Right ventricle myocardium superior (tissue), 1 donor: ENCODE measurements around the gene EYS. TPM values are rescaled to one million over a fixed set of nuclear protein-coding genes. Genes with fewer than 3 reads are reported as not detected.

ENCODE experiments used
- ATAC-seq: fragments of 200-7000 bp; cut with Tn5 transposase; one replicate; pipeline ENCODE4 v1.9.1; 2020; ENCODE audit warnings: mild to moderate bottlenecking; ENCODE audit not compliant: poor library complexity
- DNase-seq: peaks from one replicate; pipeline ENCODE4 v3.0.0-alpha.2; 2020
- intact Hi-C: fragments of 100-400 bp; cut with DNase I; formaldehyde crosslinking; loops from one replicate; pipeline ENCODE4 v1.11.2; 2022
- total RNA-seq: library from RNA; stranded (reverse); fragmentation: NEBNext Ultra II Directional; extraction: Animal tissue kit (Norgen Biotek cat#: 25700); gene quantifications from one replicate; pipeline ENCODE4 v1.2.1, GENCODE V29; 2021
- donor health status: DM: no; HTN: yes; CAD: no; lungs with severe emphysema.

EYS gene
- total RNA-seq, 1 donor from 2014 or later: not detected

GRCh38 chr6:64664480-64664879 is 1042.5 kb downstream of the EYS start:
- intact Hi-C loops: no loop called here
- no peak for ATAC-seq
- no peak for DNase-seq

- no peak for DNase-seq
- ATAC-seq: no peak
- intact Hi-C loops: no loop called here
Measured at GRCh38 chr6:64644024-64644423, 1063.0 kb downstream of the EYS start.

GRCh38 chr6:64630901-64631300 is 1076.1 kb downstream of the EYS start:
- ATAC-seq (no peak), DNase-seq (no peak)
- intact Hi-C loops: no loop called here

GRCh38 chr6:64622944-64623343 is 1084.1 kb downstream of the EYS start:
- intact Hi-C loops: no loop called here
- DNase-seq (no peak), ATAC-seq (no peak)

- no peak for ATAC-seq
- intact Hi-C loops: no loop called here
Measured at GRCh38 chr6:64602993-64603392, 1104.0 kb downstream of the EYS start.

GRCh38 chr6:64591676-64592036 is 1115.4 kb downstream of the EYS start:
- peak; percentile 87 for ATAC-seq
- intact Hi-C loops: no loop called here
- no peak for DNase-seq

More at GRCh38 chr6:64602993-64603392, 1104.0 kb downstream of the EYS start:
- no peak for DNase-seq

- ATAC-seq (peak; percentile 85), DNase-seq (no peak)
- intact Hi-C loops: no loop called here
Measured at GRCh38 chr6:64590965-64591675, 1115.9 kb downstream of the EYS start.

GRCh38 chr6:64589961-64590360 is 1117.1 kb downstream of the EYS start:
- no peak for DNase-seq
- intact Hi-C loops: no loop called here
- ATAC-seq: no peak

GRCh38 chr6:64580346-64580745 is 1126.7 kb downstream of the EYS start:
- intact Hi-C loops: no loop called here
- ATAC-seq: no peak

GRCh38 chr6:64553249-64553786 is 1153.7 kb downstream of the EYS start:
- DNase-seq: no peak
- intact Hi-C loops: no loop called here
- no peak for ATAC-seq

More at GRCh38 chr6:64580346-64580745, 1126.7 kb downstream of the EYS start:
- no peak for DNase-seq

GRCh38 chr6:64547594-64548268 is 1159.3 kb downstream of the EYS start:
- intact Hi-C loops: no loop called here
- DNase-seq: no peak
- ATAC-seq: no peak

- intact Hi-C loops: no loop called here
- ATAC-seq: no peak
- DNase-seq: no peak
Measured at GRCh38 chr6:64539917-64540316, 1167.1 kb downstream of the EYS start.

- intact Hi-C loops: no loop called here
- no peak for DNase-seq
- no peak for ATAC-seq
Measured at GRCh38 chr6:64538722-64539121, 1168.3 kb downstream of the EYS start.

- no peak for ATAC-seq
- DNase-seq: no peak
- intact Hi-C loops: no loop called here
Measured at GRCh38 chr6:64527899-64528298, 1179.1 kb downstream of the EYS start.

- DNase-seq (no peak), ATAC-seq (no peak)
- intact Hi-C loops: no loop called here
Measured at GRCh38 chr6:64522859-64523258, 1184.2 kb downstream of the EYS start.

- no peak for DNase-seq
- intact Hi-C loops: no loop called here
- ATAC-seq: no peak
Measured at GRCh38 chr6:64520050-64520449, 1187.0 kb downstream of the EYS start.

GRCh38 chr6:64516393-64516792 is 1190.6 kb downstream of the EYS start:
- ATAC-seq: no peak
- intact Hi-C loops: no loop called here
- DNase-seq: no peak

- DNase-seq: no peak
- no peak for ATAC-seq
- intact Hi-C loops: no loop called here
Measured at GRCh38 chr6:64507661-64508060, 1199.4 kb downstream of the EYS start.

- intact Hi-C loops: no loop called here
- peak; percentile 22 for DNase-seq
- ATAC-seq: no peak
Measured at GRCh38 chr6:64505312-64505711, 1201.7 kb downstream of the EYS start.

- ATAC-seq (peak; percentile 15), DNase-seq (no peak)
- intact Hi-C loops: no loop called here
Measured at GRCh38 chr6:64504503-64504902, 1202.5 kb downstream of the EYS start.
